ENCODE measurements around the gene SEL1L. TPM values are rescaled to one million over a fixed set of nuclear protein-coding genes. Genes with fewer than 3 reads are reported as not detected.
"Not testable (repeated sequence)": the region's sequence is repeated elsewhere in the genome, so short reads cannot be mapped to it uniquely, and the experiment has no call there.

The SEL1L gene
- total RNA-seq, 4 donors from 2014 or later, result 30.4 to 41.9 (median 34.0) TPM

- intact Hi-C loops (cut with DNase I; ENCODE audit: low total_unique reads), result no loop called here
- no peak overlapping the region for H3K4me3 ChIP-seq (ENCODE audit: low read depth, poor library complexity, severe bottlenecking)
- DNase-seq (ENCODE audit: low spot score in 2 of 2), result no peak
- no peak for TF ChIP-seq POLR2A (IDR thresholded peaks at IDR 0.05)
- TF ChIP-seq CTCF (IDR thresholded peaks at IDR 0.05), result no peak
- WGBS, 2 donors, result 22 to 27% methylated on average over 2 of the region's 2 CpGs
Observed at GRCh38 chr14:81555684-81556083, 22.0 kb upstream of the SEL1L start.

- intact Hi-C loops (cut with DNase I; ENCODE audit: low total_unique reads), result no loop called here
- TF ChIP-seq CTCF (IDR thresholded peaks at IDR 0.05), result no peak
- no peak for TF ChIP-seq POLR2A (IDR thresholded peaks at IDR 0.05)
- DNase-seq (ENCODE audit: low spot score in 2 of 2), result no peak
- WGBS, 2 donors, result 61 to 77% methylated on average over 4 of the region's 4 CpGs
- H3K4me3 ChIP-seq (ENCODE audit: low read depth, poor library complexity, severe bottlenecking), result no peak overlapping the region
Observed at GRCh38 chr14:81555051-81555450, 21.4 kb upstream of the SEL1L start.

- WGBS, 2 donors, result 42 to 44% methylated on average over 3 of the region's 3 CpGs
Observed at GRCh38 chr14:81551471-81551870, 17.8 kb upstream of the SEL1L start.

GRCh38 chr14:81550001-81550637 is 16.5 kb upstream of the SEL1L start:
- DNase-seq (ENCODE audit: low spot score in 2 of 2), result no peak
- H3K4me3 ChIP-seq (ENCODE audit: low read depth, poor library complexity, severe bottlenecking), result no peak overlapping the region
- WGBS, 2 donors, result 54 to 57% methylated on average over 4 of the region's 4 CpGs
- intact Hi-C loops (cut with DNase I; ENCODE audit: low total_unique reads), result no loop called here
- no peak for TF ChIP-seq CTCF (IDR thresholded peaks at IDR 0.05)
- no peak for TF ChIP-seq POLR2A (IDR thresholded peaks at IDR 0.05)

More at GRCh38 chr14:81551471-81551870, 17.8 kb upstream of the SEL1L start:
- no peak overlapping the region for H3K4me3 ChIP-seq (ENCODE audit: low read depth, poor library complexity, severe bottlenecking)
- TF ChIP-seq POLR2A (IDR thresholded peaks at IDR 0.05) (no peak), CTCF (IDR thresholded peaks at IDR 0.05) (no peak)
- intact Hi-C loops (cut with DNase I; ENCODE audit: low total_unique reads), result no loop called here
- DNase-seq (ENCODE audit: low spot score in 2 of 2), result no peak

- intact Hi-C loops (cut with DNase I; ENCODE audit: low total_unique reads); DNase-seq (ENCODE audit: low spot score in 2 of 2); H3K4me3 ChIP-seq (ENCODE audit: low read depth, poor library complexity, severe bottlenecking): not testable (repeated sequence)
- WGBS, 2 donors, result 86 to 92% methylated on average over 5 of the region's 5 CpGs
Observed at GRCh38 chr14:81541206-81541605, 7.6 kb upstream of the SEL1L start.

GRCh38 chr14:81537193-81537592 is 3.5 kb upstream of the SEL1L start:
- no peak overlapping the region for H3K4me3 ChIP-seq (ENCODE audit: low read depth, poor library complexity, severe bottlenecking)
- 35 to 44% methylated on average over 2 of the region's 2 CpGs for WGBS, 2 donors
- TF ChIP-seq POLR2A (IDR thresholded peaks at IDR 0.05) (no peak), CTCF (IDR thresholded peaks at IDR 0.05) (no peak)
- DNase-seq (ENCODE audit: low spot score in 2 of 2), result no peak
- intact Hi-C loops (cut with DNase I; ENCODE audit: low total_unique reads), result no loop called here

Measured in lower leg skin (tissue), 4 donors.